HepG2 (cell line): ENCODE measurements around the gene DPEP3. TPM values are rescaled to one million over a fixed set of nuclear protein-coding genes. Genes with fewer than 3 reads are reported as not detected.

Experiments
- CEBPG ChIP-seq: IDR thresholded peaks from 2 replicates; pipeline ENCODE4 v1.6.1; 2016
- ELF1 ChIP-seq: sonication (generic); formaldehyde crosslinking; IDR thresholded peaks from 2 replicates; pipeline ENCODE4 v1.4.0; 2020; ENCODE audit warnings: missing genetic modification reagents
- FOXA3 ChIP-seq: IDR thresholded peaks from 2 replicates; pipeline ENCODE4 v1.6.1; 2016; ENCODE audit warnings: missing genetic modification reagents, missing compliant biosample characterization
- ISX ChIP-seq: sonication (generic); formaldehyde crosslinking; conservative IDR thresholded peaks from 2 replicates; pipeline ENCODE4 v1.5.0; 2020; ENCODE audit warnings: missing genetic modification reagents
- KMT2B ChIP-seq: IDR thresholded peaks from 2 replicates; pipeline ENCODE4 v1.6.1; 2016; ENCODE audit warnings: missing genetic modification reagents, missing compliant biosample characterization
- MAF1 ChIP-seq: sonication (generic); formaldehyde crosslinking; IDR thresholded peaks from 2 replicates; pipeline ENCODE4 v1.5.0; 2020; ENCODE audit warnings: missing genetic modification reagents, borderline replicate concordance
- MED8 ChIP-seq: sonication (generic); formaldehyde crosslinking; IDR thresholded peaks from 2 replicates; pipeline ENCODE4 v1.8.1; 2023; ENCODE audit warnings: mild to moderate bottlenecking, missing genetic modification reagents; ENCODE audit not compliant: insufficient replicate concordance
- MIXL1 ChIP-seq: IDR thresholded peaks from 2 replicates; pipeline ENCODE4 v1.6.1; 2016
- MTF1 ChIP-seq: sonication (generic); formaldehyde crosslinking; IDR thresholded peaks from 2 replicates; pipeline ENCODE4 v1.5.0; 2020; ENCODE audit warnings: missing genetic modification reagents
- NR1H2 ChIP-seq: sonication (generic); formaldehyde crosslinking; IDR thresholded peaks from 2 replicates; pipeline ENCODE4 v1.8.1; 2022; ENCODE audit warnings: low read depth, missing genetic modification reagents, borderline replicate concordance
- THAP11 ChIP-seq: IDR thresholded peaks from 2 replicates; pipeline ENCODE4 v1.6.1; 2016; ENCODE audit warnings: missing biosample characterization, missing genetic modification reagents
- ZEB1 ChIP-seq: IDR thresholded peaks from 2 replicates; pipeline ENCODE4 v1.6.1; 2012; ENCODE audit warnings: mild to moderate bottlenecking, low read depth, inconsistent platforms; ENCODE audit not compliant: insufficient replicate concordance
- ZNF335 ChIP-seq: sonication (generic); formaldehyde crosslinking; IDR thresholded peaks from 2 replicates; pipeline ENCODE4 v1.4.0; 2020; ENCODE audit warnings: missing genetic modification reagents
- ZNF44 ChIP-seq: sonication (generic); formaldehyde crosslinking; IDR thresholded peaks from 2 replicates; pipeline ENCODE4 v1.5.1; 2020; ENCODE audit warnings: mild to moderate bottlenecking, missing genetic modification reagents
- ZNF569 ChIP-seq: sonication (generic); formaldehyde crosslinking; IDR thresholded peaks from 2 replicates; pipeline ENCODE4 v1.5.0; 2020; ENCODE audit warnings: mild to moderate bottlenecking, missing genetic modification reagents, moderate library complexity, borderline replicate concordance
- ZNF713 ChIP-seq: sonication (generic); formaldehyde crosslinking; IDR thresholded peaks from 2 replicates; pipeline ENCODE4 v1.4.0; 2020; ENCODE audit warnings: mild to moderate bottlenecking, missing genetic modification reagents
- ZNF761 ChIP-seq: sonication (generic); formaldehyde crosslinking; conservative IDR thresholded peaks from 2 replicates; pipeline ENCODE4 v1.4.0; 2020; ENCODE audit warnings: mild to moderate bottlenecking, missing genetic modification reagents
- ZNF780A ChIP-seq: sonication (generic); formaldehyde crosslinking; IDR thresholded peaks from 2 replicates; pipeline ENCODE4 v1.8.0; 2022; ENCODE audit warnings: mild to moderate bottlenecking, missing genetic modification reagents, moderate library complexity
- ZNF841 ChIP-seq: sonication (generic); formaldehyde crosslinking; IDR thresholded peaks from 2 replicates; pipeline ENCODE4 v1.8.1; 2023; ENCODE audit warnings: missing genetic modification reagents, borderline replicate concordance
- polyA plus RNA-seq, 8 experiments: library from polyadenylated mRNA; depleted of rRNA in 3 of 8; stranded (reverse) in 7 of 8; unstranded in 1 of 8; fragments of >200 nt; fragmentation: Illumina TruSeq in 4 of 8; extraction: Trizol in 4 of 8; gene quantifications; 2 replicates each; pipeline versions ENCODE4 v1.2.1 to v1.2.3, GENCODE V29; 2011 to 2016; ENCODE audit warnings: low read depth in 4 of 8, missing spikeins in 1 of 8, mixed read lengths in 1 of 8; ENCODE audit not compliant: insufficient read depth in 1 of 8
- total RNA-seq, 5 experiments: library from RNA; depleted of rRNA; stranded (reverse); fragments of >200 nt; fragmentation: Illumina TruSeq; extraction: Trizol; gene quantifications; 2 replicates each; pipeline ENCODE4 v1.2.3, GENCODE V29; 2016; ENCODE audit warnings: low read depth in 1 of 5
- TF ChIP-seq, protein P1 (sequence below), 2 experiments: fragments of 450-650 bp in 1 of 2; sonication (generic) in 1 of 2; formaldehyde crosslinking in 1 of 2; IDR thresholded peaks; 2 replicates each; pipeline versions ENCODE4 v1.6.1 to v1.8.0; 2016 to 2022; ENCODE audit warnings: antibody characterized with exemption in 1 of 2, mild to moderate bottlenecking in 1 of 2, missing genetic modification reagents in 1 of 2
- TF ChIP-seq, protein P2 (sequence below): sonication (generic); formaldehyde crosslinking; IDR thresholded peaks from 2 replicates; pipeline ENCODE4 v1.4.0; 2020; ENCODE audit warnings: mild to moderate bottlenecking, missing genetic modification reagents, borderline replicate concordance

DPEP3 gene
- total and polyA plus RNA-seq, 2 of the 13 experiments (the other 11 are each of a cell fraction or from before 2014, with no cell fraction given): not detected

DNA sequence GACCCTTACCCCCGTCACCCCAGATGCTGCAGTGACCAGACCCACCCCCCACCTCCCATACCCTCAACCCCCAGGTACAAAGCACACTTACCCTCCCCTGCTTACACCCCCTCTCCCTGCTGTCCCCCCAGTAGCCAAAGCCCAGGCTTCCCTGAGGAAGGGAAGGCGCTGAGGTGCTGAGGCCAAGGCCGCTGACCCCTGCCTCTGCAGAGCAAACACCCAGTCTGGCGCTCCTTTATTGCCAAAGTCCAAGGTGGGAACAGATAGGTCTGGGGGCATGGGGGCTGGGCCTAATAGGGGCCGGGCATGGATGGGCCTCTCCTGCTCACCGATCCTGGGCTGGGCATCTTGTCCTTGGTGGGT, 37.1 kb downstream of the DPEP3 start (continued):
- TF ChIP-seq CEBPG (CRISPR knock-in tag): peak; percentile 52; the same call in 1 of the 2 replicates
- no peak for TF ChIP-seq ZNF335
- TF ChIP-seq ISX (CRISPR knock-in tag): no peak
- TF ChIP-seq ZNF761 (CRISPR knock-in tag): peak; percentile 63; the same call in 1 of the 2 replicates
- TF ChIP-seq ZNF44 (CRISPR knock-in tag): no peak
- TF ChIP-seq ZNF713 (CRISPR knock-in tag): no peak
- no peak; the same call in 1 of the 2 replicates for TF ChIP-seq KMT2B
- no peak for TF ChIP-seq ELF1 (CRISPR knock-in tag)
- TF ChIP-seq, protein P1, sequence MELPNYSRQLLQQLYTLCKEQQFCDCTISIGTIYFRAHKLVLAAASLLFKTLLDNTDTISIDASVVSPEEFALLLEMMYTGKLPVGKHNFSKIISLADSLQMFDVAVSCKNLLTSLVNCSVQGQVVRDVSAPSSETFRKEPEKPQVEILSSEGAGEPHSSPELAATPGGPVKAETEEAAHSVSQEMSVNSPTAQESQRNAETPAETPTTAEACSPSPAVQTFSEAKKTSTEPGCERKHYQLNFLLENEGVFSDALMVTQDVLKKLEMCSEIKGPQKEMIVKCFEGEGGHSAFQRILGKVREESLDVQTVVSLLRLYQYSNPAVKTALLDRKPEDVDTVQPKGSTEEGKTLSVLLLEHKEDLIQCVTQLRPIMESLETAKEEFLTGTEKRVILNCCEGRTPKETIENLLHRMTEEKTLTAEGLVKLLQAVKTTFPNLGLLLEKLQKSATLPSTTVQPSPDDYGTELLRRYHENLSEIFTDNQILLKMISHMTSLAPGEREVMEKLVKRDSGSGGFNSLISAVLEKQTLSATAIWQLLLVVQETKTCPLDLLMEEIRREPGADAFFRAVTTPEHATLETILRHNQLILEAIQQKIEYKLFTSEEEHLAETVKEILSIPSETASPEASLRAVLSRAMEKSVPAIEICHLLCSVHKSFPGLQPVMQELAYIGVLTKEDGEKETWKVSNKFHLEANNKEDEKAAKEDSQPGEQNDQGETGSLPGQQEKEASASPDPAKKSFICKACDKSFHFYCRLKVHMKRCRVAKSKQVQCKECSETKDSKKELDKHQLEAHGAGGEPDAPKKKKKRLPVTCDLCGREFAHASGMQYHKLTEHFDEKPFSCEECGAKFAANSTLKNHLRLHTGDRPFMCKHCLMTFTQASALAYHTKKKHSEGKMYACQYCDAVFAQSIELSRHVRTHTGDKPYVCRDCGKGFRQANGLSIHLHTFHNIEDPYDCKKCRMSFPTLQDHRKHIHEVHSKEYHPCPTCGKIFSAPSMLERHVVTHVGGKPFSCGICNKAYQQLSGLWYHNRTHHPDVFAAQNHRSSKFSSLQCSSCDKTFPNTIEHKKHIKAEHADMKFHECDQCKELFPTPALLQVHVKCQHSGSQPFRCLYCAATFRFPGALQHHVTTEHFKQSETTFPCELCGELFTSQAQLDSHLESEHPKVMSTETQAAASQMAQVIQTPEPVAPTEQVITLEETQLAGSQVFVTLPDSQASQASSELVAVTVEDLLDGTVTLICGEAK (IDR thresholded peaks at IDR 0.05): no peak
- TF ChIP-seq, protein P1 (CRISPR knock-in tag; IDR thresholded peaks at IDR 0.05): no peak
- peak; percentile 67 for TF ChIP-seq FOXA3 (CRISPR knock-in tag)
- TF ChIP-seq MTF1 (CRISPR knock-in tag): no peak
- TF ChIP-seq NR1H2: no peak; the same call in 1 of the 2 replicates
- TF ChIP-seq ZNF569 (CRISPR knock-in tag): peak; percentile 90; the same call in 1 of the 2 replicates
- TF ChIP-seq, protein P2, sequence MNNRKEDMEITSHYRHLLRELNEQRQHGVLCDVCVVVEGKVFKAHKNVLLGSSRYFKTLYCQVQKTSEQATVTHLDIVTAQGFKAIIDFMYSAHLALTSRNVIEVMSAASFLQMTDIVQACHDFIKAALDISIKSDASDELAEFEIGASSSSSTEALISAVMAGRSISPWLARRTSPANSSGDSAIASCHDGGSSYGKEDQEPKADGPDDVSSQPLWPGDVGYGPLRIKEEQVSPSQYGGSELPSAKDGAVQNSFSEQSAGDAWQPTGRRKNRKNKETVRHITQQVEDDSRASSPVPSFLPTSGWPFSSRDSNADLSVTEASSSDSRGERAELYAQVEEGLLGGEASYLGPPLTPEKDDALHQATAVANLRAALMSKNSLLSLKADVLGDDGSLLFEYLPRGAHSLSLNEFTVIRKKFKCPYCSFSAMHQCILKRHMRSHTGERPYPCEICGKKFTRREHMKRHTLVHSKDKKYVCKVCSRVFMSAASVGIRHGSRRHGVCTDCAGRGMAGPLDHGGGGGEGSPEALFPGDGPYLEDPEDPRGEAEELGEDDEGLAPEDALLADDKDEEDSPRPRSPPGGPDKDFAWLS (CRISPR knock-in tag): peak; percentile 63; the same call in 1 of the 2 replicates
- no peak for TF ChIP-seq MAF1 (CRISPR knock-in tag)
- TF ChIP-seq MED8 (CRISPR knock-in tag): peak; percentile 83
- no peak for TF ChIP-seq THAP11 (CRISPR knock-in tag)
- TF ChIP-seq ZNF841 (CRISPR knock-in tag): peak; percentile 18; the same call in 1 of the 2 replicates
- no peak for TF ChIP-seq ZNF780A (CRISPR knock-in tag)
- no peak for TF ChIP-seq ZEB1
- TF ChIP-seq MIXL1: no peak; the same call in 1 of the 2 replicates
